ENCODE results near the gene BEND6.

The BEND6 gene

GRCh38 chr6:56940977-56941376, 13.9 kb upstream of the BEND6 start:
- no peak for DNase-seq (ENCODE audit: low read depth)

GRCh38 chr6:56944661-56945060, 10.2 kb upstream of the BEND6 start:
- no peak for DNase-seq (ENCODE audit: low read depth)

GRCh38 chr6:56946368-56946767, 8.5 kb upstream of the BEND6 start:
- DNase-seq (ENCODE audit: low read depth) = no peak

GRCh38 chr6:56947924-56948323, 7.0 kb upstream of the BEND6 start:
- no peak for DNase-seq (ENCODE audit: low read depth)

- no peak for DNase-seq (ENCODE audit: low read depth)
Measured at GRCh38 chr6:56949265-56949664, 5.6 kb upstream of the BEND6 start.

- DNase-seq (ENCODE audit: low read depth) = no peak
Measured at GRCh38 chr6:56949925-56950495, 4.9 kb upstream of the BEND6 start.

GRCh38 chr6:56951049-56951831, 3.7 kb upstream of the BEND6 start:
- DNase-seq (ENCODE audit: low read depth) = no peak

- DNase-seq (ENCODE audit: low read depth) = no peak
Measured at GRCh38 chr6:56953597-56954402, 1.1 kb upstream of the BEND6 start.

- peak; percentile 21 for DNase-seq (ENCODE audit: low read depth)
Measured at GRCh38 chr6:56955171-56956155, 556 bp downstream of the BEND6 start.

- DNase-seq (ENCODE audit: low read depth) = no peak
Measured at GRCh38 chr6:56956491-56956890, 1.6 kb downstream of the BEND6 start.

- no peak for DNase-seq (ENCODE audit: low read depth)
Measured at GRCh38 chr6:56957856-56958255, 2.9 kb downstream of the BEND6 start.

- no peak for DNase-seq (ENCODE audit: low read depth)
Measured at GRCh38 chr6:56958481-56958880, 3.6 kb downstream of the BEND6 start.

- DNase-seq (ENCODE audit: low read depth) = no peak
Measured at GRCh38 chr6:56959094-56959493, 4.2 kb downstream of the BEND6 start.

GRCh38 chr6:56959938-56960337, 5.0 kb downstream of the BEND6 start:
- no peak for DNase-seq (ENCODE audit: low read depth)

GRCh38 chr6:56961151-56961550, 6.2 kb downstream of the BEND6 start:
- DNase-seq (ENCODE audit: low read depth) = no peak

GRCh38 chr6:56962441-56962840, 7.5 kb downstream of the BEND6 start:
- DNase-seq (ENCODE audit: low read depth) = no peak

GRCh38 chr6:56963043-56963442, 8.1 kb downstream of the BEND6 start:
- no peak for DNase-seq (ENCODE audit: low read depth)

- no peak for DNase-seq (ENCODE audit: low read depth)
Measured at GRCh38 chr6:56963793-56964192, 8.9 kb downstream of the BEND6 start.

GRCh38 chr6:56965126-56965525, 10.2 kb downstream of the BEND6 start:
- DNase-seq (ENCODE audit: low read depth) = no peak

GRCh38 chr6:56970849-56971248, 15.9 kb downstream of the BEND6 start:
- no peak for DNase-seq (ENCODE audit: low read depth)

- DNase-seq (ENCODE audit: low read depth) = no peak
Measured at GRCh38 chr6:56977192-56977591, 22.3 kb downstream of the BEND6 start.

GRCh38 chr6:56978530-56978929, 23.6 kb downstream of the BEND6 start:
- no peak for DNase-seq (ENCODE audit: low read depth)
